ENCODE data around the gene MSI2.

MSI2 gene

DNA sequence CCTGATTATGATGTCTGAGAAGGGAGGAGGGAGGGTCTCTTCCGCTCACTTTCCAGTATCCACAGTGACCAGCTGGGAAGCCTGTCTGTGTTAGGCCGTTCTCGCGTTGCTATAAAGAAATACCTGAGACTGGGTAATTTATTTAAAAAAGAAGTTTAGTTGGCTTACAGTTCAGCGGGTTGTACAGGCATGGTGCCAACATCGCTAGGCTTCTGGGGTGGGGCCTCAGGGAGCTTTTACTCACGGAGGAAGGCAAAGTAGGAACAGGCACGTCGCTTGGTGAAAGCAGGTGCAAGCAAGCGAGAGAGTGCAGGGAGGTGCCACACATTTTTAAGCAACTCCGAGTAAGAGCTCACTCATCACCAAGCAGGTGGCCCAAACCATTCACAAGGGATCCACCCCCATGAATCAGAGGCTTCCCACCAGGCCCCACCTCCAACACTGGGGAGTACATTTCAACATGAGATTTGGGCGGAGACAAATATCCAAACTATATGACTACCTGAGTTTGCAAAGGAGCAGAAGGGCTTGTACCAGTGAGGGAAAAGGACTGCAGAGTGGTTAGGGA is 351.3 kb downstream of the MSI2 start:
- WGBS (ENCODE audit: extremely low coverage, insufficient coverage, insufficient read length): no CpG with 5 or more reads among the region's 12 CpGs

DNA sequence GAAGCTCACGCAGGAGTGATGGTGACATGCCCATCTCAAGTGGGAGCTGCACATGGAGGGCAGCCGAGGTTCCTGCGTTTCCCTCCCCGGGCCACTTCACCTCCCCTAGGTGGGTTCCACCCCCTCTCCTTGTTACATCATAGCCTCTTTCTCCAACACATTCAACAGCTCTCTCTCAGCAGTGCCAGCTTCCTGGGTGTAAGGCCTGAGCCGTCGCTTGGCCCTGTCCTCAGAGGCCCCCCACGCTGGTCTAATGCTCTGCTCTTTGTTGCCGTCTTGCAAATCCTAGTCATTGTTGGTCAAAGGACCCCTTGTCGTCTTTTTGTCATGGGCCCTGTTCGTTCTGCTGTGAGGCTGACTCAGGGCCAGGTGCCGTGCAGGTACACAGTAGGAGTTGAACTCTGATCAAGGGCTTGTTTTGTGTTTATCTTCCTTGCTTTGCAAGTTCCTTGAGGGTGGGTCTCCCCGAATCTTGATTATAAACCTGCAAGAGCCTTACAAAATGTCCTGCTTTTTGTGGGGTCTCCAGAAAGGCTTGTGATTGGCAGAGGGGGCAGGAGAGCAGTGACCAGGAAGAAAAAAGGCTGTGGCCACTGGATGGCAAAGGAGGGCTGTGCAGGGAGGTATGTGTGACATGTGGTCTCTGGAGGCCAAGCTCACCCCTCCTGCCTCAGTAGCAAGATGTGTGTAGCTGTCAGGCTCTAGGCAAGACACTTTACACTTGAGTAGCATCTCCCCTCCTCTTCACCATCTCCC is 352.2 kb downstream of the MSI2 start:
- peaks cover 25% of the 10 kb centered on the region in 2 experiments for H3K4me1 ChIP-seq (ENCODE audit: control insufficient read depth in 1 of 2, insufficient read depth in 2 of 2, low read length in 2 of 2)
- H4K91ac ChIP-seq (ENCODE audit: low read depth, low read length): peak overlapping the region; percentile 33
- no peak overlapping the region for H3K18ac ChIP-seq (ENCODE audit: low read length)
- no peak overlapping the region for H2BK5ac ChIP-seq (ENCODE audit: low read depth, low read length, poor library complexity)
- no peak overlapping the region for H3K23ac ChIP-seq (ENCODE audit: low read length)
- no CpG with 5 or more reads among the region's 12 CpGs for WGBS (ENCODE audit: extremely low coverage, insufficient coverage, insufficient read length)
- no peak overlapping the region for H3K4me3 ChIP-seq (ENCODE audit: low read depth, low read length)
- H3K36me3 ChIP-seq (ENCODE audit: control insufficient read depth in 1 of 2, insufficient read depth in 2 of 2, low read length in 2 of 2): peaks cover 0 to 4% of the 10 kb centered on the region in 2 experiments
- H3K4me2 ChIP-seq (ENCODE audit: low read length): no peak overlapping the region
- H3K14ac ChIP-seq (ENCODE audit: low read length): no peak overlapping the region
- no peak overlapping the region for H4K12ac ChIP-seq (ENCODE audit: low read depth, low read length)
- no peak overlapping the region for H2AK5ac ChIP-seq (ENCODE audit: low read length)
- H3K9ac ChIP-seq (ENCODE audit: low read length): no peak overlapping the region
- H2BK120ac ChIP-seq (ENCODE audit: insufficient read depth, low read length, poor library complexity): no peak overlapping the region
- DNase-seq: no peak
- peaks cover 6% of the 10 kb centered on the region for H3K79me1 ChIP-seq (ENCODE audit: low read length)
- no peaks in the 10 kb centered on the region for H3K27me3 ChIP-seq (ENCODE audit: insufficient read depth, low read length)
- no peak overlapping the region for H2AFZ ChIP-seq (ENCODE audit: insufficient read depth, low read length, poor library complexity)
- H3K9me3 ChIP-seq (ENCODE audit: insufficient read depth, low read depth, low read length): no peaks in the 10 kb centered on the region
- H4K8ac ChIP-seq (ENCODE audit: low read depth, low read length): no peak overlapping the region
- no peak overlapping the region for H3K4ac ChIP-seq (ENCODE audit: low read depth, low read length)
- H3K79me2 ChIP-seq (ENCODE audit: control insufficient read depth, insufficient read depth, low read length, poor library complexity): no peaks in the 10 kb centered on the region
- H2BK12ac ChIP-seq (ENCODE audit: low read length): no peak overlapping the region
- no peak overlapping the region for H3K27ac ChIP-seq (ENCODE audit: low read depth, low read length)

More for the DNA sequence above, 351.3 kb downstream of the MSI2 start:
- no peak overlapping the region for H2BK12ac ChIP-seq (ENCODE audit: low read length)
- no peak overlapping the region for H4K91ac ChIP-seq (ENCODE audit: low read depth, low read length)
- no peak overlapping the region for H2AK5ac ChIP-seq (ENCODE audit: low read length)
- H4K12ac ChIP-seq (ENCODE audit: low read depth, low read length): no peak overlapping the region
- no peak overlapping the region for H3K18ac ChIP-seq (ENCODE audit: low read length)
- H2AFZ ChIP-seq (ENCODE audit: insufficient read depth, low read length, poor library complexity): no peak overlapping the region
- peaks cover 6% of the 10 kb centered on the region for H3K79me1 ChIP-seq (ENCODE audit: low read length)
- H3K4me3 ChIP-seq (ENCODE audit: low read depth, low read length): no peak overlapping the region
- peaks cover 0 to 8% of the 10 kb centered on the region in 2 experiments for H3K36me3 ChIP-seq (ENCODE audit: control insufficient read depth in 1 of 2, insufficient read depth in 2 of 2, low read length in 2 of 2)
- no peak overlapping the region for H3K14ac ChIP-seq (ENCODE audit: low read length)
- H3K4me2 ChIP-seq (ENCODE audit: low read length): no peak overlapping the region
- H3K4me1 ChIP-seq (ENCODE audit: control insufficient read depth in 1 of 2, insufficient read depth in 2 of 2, low read length in 2 of 2): peaks cover 23 to 25% of the 10 kb centered on the region in 2 experiments
- H2BK5ac ChIP-seq (ENCODE audit: low read depth, low read length, poor library complexity): no peak overlapping the region
- no peak overlapping the region for H3K23ac ChIP-seq (ENCODE audit: low read length)
- H3K9ac ChIP-seq (ENCODE audit: low read length): no peak overlapping the region
- no peak overlapping the region for H3K27ac ChIP-seq (ENCODE audit: low read depth, low read length)
- peak; percentile 76 to 79 for DNase-seq
- H2BK120ac ChIP-seq (ENCODE audit: insufficient read depth, low read length, poor library complexity): no peak overlapping the region
- H3K27me3 ChIP-seq (ENCODE audit: insufficient read depth, low read length): no peaks in the 10 kb centered on the region
- H4K8ac ChIP-seq (ENCODE audit: low read depth, low read length): no peak overlapping the region
- H3K79me2 ChIP-seq (ENCODE audit: control insufficient read depth, insufficient read depth, low read length, poor library complexity): no peaks in the 10 kb centered on the region
- H3K9me3 ChIP-seq (ENCODE audit: insufficient read depth, low read depth, low read length): no peaks in the 10 kb centered on the region
- H3K4ac ChIP-seq (ENCODE audit: low read depth, low read length): no peak overlapping the region

DNA sequence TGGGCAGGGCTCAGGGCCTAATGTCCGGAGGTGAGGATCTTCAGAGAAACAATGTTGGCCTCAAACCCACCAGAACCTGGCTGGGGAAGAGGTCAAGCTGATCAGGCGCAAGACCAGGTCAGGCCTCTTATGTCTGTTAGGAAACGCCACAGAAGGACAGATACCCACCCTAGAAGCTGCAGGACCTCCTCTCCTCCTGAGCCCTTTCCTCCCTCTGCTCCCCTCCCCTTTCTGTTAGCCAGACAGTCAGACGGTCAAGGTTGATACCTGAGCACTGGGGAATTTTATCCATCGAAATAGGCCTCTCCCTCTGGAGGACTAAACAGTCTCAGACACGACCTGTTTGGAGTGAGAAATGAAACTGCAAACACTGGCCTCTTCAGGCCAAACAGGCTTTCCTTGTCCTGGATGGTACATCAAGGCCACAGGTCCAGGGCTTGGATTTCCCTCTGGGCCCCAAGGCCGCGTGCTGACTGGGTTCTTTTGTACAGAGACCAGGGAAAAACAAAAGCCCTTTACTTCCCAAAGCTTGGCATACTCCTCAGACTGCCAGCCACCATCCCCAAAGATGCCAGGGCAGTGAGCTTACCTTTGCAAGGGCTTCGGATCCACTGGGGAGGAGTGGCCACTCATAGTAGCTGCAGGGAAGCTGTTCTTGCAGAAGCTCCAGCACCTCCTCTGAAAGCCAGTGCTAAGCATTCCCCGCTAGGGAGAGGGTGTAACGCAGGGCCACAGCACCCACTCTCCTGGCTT is 353.0 kb downstream of the MSI2 start:
- H2BK5ac ChIP-seq (ENCODE audit: low read depth, low read length, poor library complexity): no peak overlapping the region
- no peak overlapping the region for H3K4ac ChIP-seq (ENCODE audit: low read depth, low read length)
- H2AFZ ChIP-seq (ENCODE audit: insufficient read depth, low read length, poor library complexity): no peak overlapping the region
- H3K79me2 ChIP-seq (ENCODE audit: control insufficient read depth, insufficient read depth, low read length, poor library complexity): no peaks in the 10 kb centered on the region
- no peak overlapping the region for H4K8ac ChIP-seq (ENCODE audit: low read depth, low read length)
- peak overlapping the region; percentile 47 for H3K18ac ChIP-seq (ENCODE audit: low read length)
- no peak overlapping the region for H2AK5ac ChIP-seq (ENCODE audit: low read length)
- H2BK12ac ChIP-seq (ENCODE audit: low read length): no peak overlapping the region
- DNase-seq: peak; percentile 16 to 33
- peak overlapping the region; percentile 37 for H4K91ac ChIP-seq (ENCODE audit: low read depth, low read length)
- H3K9ac ChIP-seq (ENCODE audit: low read length): no peak overlapping the region
- H3K4me2 ChIP-seq (ENCODE audit: low read length): no peak overlapping the region
- H3K4me3 ChIP-seq (ENCODE audit: low read depth, low read length): no peak overlapping the region
- H3K27ac ChIP-seq (ENCODE audit: low read depth, low read length): no peak overlapping the region
- H3K23ac ChIP-seq (ENCODE audit: low read length): no peak overlapping the region
- no peaks in the 10 kb centered on the region for H3K9me3 ChIP-seq (ENCODE audit: insufficient read depth, low read depth, low read length)
- no peak overlapping the region for H4K12ac ChIP-seq (ENCODE audit: low read depth, low read length)
- H2BK120ac ChIP-seq (ENCODE audit: insufficient read depth, low read length, poor library complexity): no peak overlapping the region
- no peaks in the 10 kb centered on the region for H3K27me3 ChIP-seq (ENCODE audit: insufficient read depth, low read length)
- H3K14ac ChIP-seq (ENCODE audit: low read length): no peak overlapping the region
- peaks cover 0 to 4% of the 10 kb centered on the region in 2 experiments for H3K36me3 ChIP-seq (ENCODE audit: control insufficient read depth in 1 of 2, insufficient read depth in 2 of 2, low read length in 2 of 2)
- WGBS (ENCODE audit: extremely low coverage, insufficient coverage, insufficient read length): no CpG with 5 or more reads among the region's 11 CpGs
- H3K4me1 ChIP-seq (ENCODE audit: control insufficient read depth in 1 of 2, insufficient read depth in 2 of 2, low read length in 2 of 2): peaks cover 25% of the 10 kb centered on the region in 2 experiments
- peaks cover 6% of the 10 kb centered on the region for H3K79me1 ChIP-seq (ENCODE audit: low read length)

DNA sequence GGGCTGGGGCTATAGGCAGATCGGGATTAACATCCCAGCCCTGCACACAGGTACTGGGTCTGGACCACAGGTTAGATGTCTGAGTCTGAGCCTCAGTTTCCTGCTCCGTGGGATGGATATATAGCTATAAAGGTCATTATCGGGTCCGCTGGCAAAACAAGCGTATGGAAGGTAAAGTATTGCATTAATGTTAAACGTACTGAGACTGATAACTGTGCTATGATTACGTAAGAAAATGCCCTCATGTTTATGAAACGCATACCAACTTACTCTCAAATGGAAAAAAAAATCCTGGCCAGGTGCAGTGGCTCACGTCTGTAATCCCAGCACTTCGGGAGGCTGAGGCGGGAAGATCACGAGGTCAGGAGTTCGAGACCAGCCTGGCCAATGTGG is 353.6 kb downstream of the MSI2 start:
- Histone ChIP-seq H2AFZ (ENCODE audit: insufficient read depth, low read length, poor library complexity) (no peak overlapping the region), H3K14ac (ENCODE audit: low read length) (no peak overlapping the region), H2AK5ac (ENCODE audit: low read length) (no peak overlapping the region), H3K4ac (ENCODE audit: low read depth, low read length) (no peak overlapping the region), H3K27ac (ENCODE audit: low read depth, low read length) (no peak overlapping the region), H3K9ac (ENCODE audit: low read length) (no peak overlapping the region), H4K12ac (ENCODE audit: low read depth, low read length) (no peak overlapping the region), H3K4me1 (ENCODE audit: control insufficient read depth in 1 of 2, insufficient read depth in 2 of 2, low read length in 2 of 2) (peaks cover 25% of the 10 kb centered on the region in 2 experiments), H3K27me3 (ENCODE audit: insufficient read depth, low read length) (no peaks in the 10 kb centered on the region), H3K23ac (ENCODE audit: low read length) (no peak overlapping the region), H3K18ac (ENCODE audit: low read length) (peak overlapping the region; percentile 47), H3K79me1 (ENCODE audit: low read length) (peaks cover 6% of the 10 kb centered on the region), H2BK12ac (ENCODE audit: low read length) (no peak overlapping the region), H2BK120ac (ENCODE audit: insufficient read depth, low read length, poor library complexity) (no peak overlapping the region), H3K4me3 (ENCODE audit: low read depth, low read length) (no peak overlapping the region), H3K9me3 (ENCODE audit: insufficient read depth, low read depth, low read length) (no peaks in the 10 kb centered on the region), H3K79me2 (ENCODE audit: control insufficient read depth, insufficient read depth, low read length, poor library complexity) (no peaks in the 10 kb centered on the region), H3K4me2 (ENCODE audit: low read length) (no peak overlapping the region), H3K36me3 (ENCODE audit: control insufficient read depth in 1 of 2, insufficient read depth in 2 of 2, low read length in 2 of 2) (peaks cover 0 to 2% of the 10 kb centered on the region in 2 experiments), H4K8ac (ENCODE audit: low read depth, low read length) (no peak overlapping the region), H2BK5ac (ENCODE audit: low read depth, low read length, poor library complexity) (no peak overlapping the region), H4K91ac (ENCODE audit: low read depth, low read length) (peak overlapping the region; percentile 37)
- no CpG with 5 or more reads among the region's 13 CpGs for WGBS (ENCODE audit: extremely low coverage, insufficient coverage, insufficient read length)
- DNase-seq: peak; percentile 44 to 92
